Activated CD4-positive, CD25-positive, alpha-beta regulatory T cell treated with anti-CD3 and anti-CD28 coated beads, Interleukin-2, amount 50 U/mL, for 24 hours (primary cell): ENCODE data around the gene DAPK3.
"Not testable (repeated sequence)": the region's sequence is repeated elsewhere in the genome, so short reads cannot be mapped to it uniquely, and the experiment has no call there.

ENCODE experiments used
- ATAC-seq, 2 donors: fragments of 150-1000 bp; cut with Tn5 transposase; one replicate each; pipeline ENCODE4 v1.10.0; 2021; ENCODE audit warnings: mild to moderate bottlenecking in 1 of 2, moderate library complexity in 1 of 2

The DAPK3 gene

GRCh38 chr19:3952755-3953276, 18.1 kb downstream of the DAPK3 start:
- ATAC-seq, result not testable (repeated sequence)

- peak in 1 of 2 donors; percentile 37 for ATAC-seq
Observed at GRCh38 chr19:3950871-3951861, 19.7 kb downstream of the DAPK3 start.

- no peak for ATAC-seq
Observed at GRCh38 chr19:3949997-3950859, 20.7 kb downstream of the DAPK3 start.

GRCh38 chr19:3949294-3949693, 21.6 kb downstream of the DAPK3 start:
- ATAC-seq, result no peak

- ATAC-seq, result not testable (repeated sequence)
Observed at GRCh38 chr19:3947316-3947933, 23.5 kb downstream of the DAPK3 start.

- no peak for ATAC-seq
Observed at GRCh38 chr19:3945838-3946237, 25.1 kb downstream of the DAPK3 start.

- no peak for ATAC-seq
Observed at GRCh38 chr19:3944018-3944721, 26.7 kb downstream of the DAPK3 start.

GRCh38 chr19:3942790-3943409, 28.0 kb downstream of the DAPK3 start:
- no peak for ATAC-seq

GRCh38 chr19:3938300-3938950, 32.5 kb downstream of the DAPK3 start:
- not testable (repeated sequence) for ATAC-seq

GRCh38 chr19:3936506-3937442, 34.1 kb downstream of the DAPK3 start:
- no peak for ATAC-seq

- no peak for ATAC-seq
Observed at GRCh38 chr19:3932931-3933810, 37.7 kb downstream of the DAPK3 start, which contains the start of gene NMRK2. Gene NMRK2, plus strand, starts transcription at chr19:3933069. Its CDS starts 603 bp downstream, at chr19:3933672.

- ATAC-seq, result no peak
Observed at GRCh38 chr19:3931041-3931440, 39.9 kb downstream of the DAPK3 start.

GRCh38 chr19:3923912-3924311, 47.0 kb downstream of the DAPK3 start:
- no peak for ATAC-seq

- ATAC-seq, result no peak
Observed at GRCh38 chr19:3923096-3923758, 47.7 kb downstream of the DAPK3 start.

GRCh38 chr19:3919793-3920192, 51.1 kb downstream of the DAPK3 start:
- no peak for ATAC-seq

- no peak for ATAC-seq
Observed at GRCh38 chr19:3916033-3916432, 54.9 kb downstream of the DAPK3 start.

GRCh38 chr19:3914199-3914598, 56.7 kb downstream of the DAPK3 start:
- no peak for ATAC-seq

GRCh38 chr19:3910105-3910504, 60.8 kb downstream of the DAPK3 start:
- no peak for ATAC-seq
